CD4-positive, alpha-beta T cell (primary cell): ENCODE results near the gene CHL1. TPM values are rescaled to one million over a fixed set of nuclear protein-coding genes. Genes with fewer than 3 reads are reported as not detected.

Experiments used
- ATAC-seq: fragments of 200-7000 bp; cut with Tn5 transposase; one replicate; pipeline ENCODE4 v1.10.0; 2022; ENCODE audit warnings: mild to moderate bottlenecking; ENCODE audit not compliant: poor library complexity
- CTCF ChIA-PET: fragments of 350-600 bp; sonication (Branson Sonifier 250); formaldehyde crosslinking; loops from one replicate; lab custom pipeline; 2021; ENCODE audit warnings: antibody characterized with exemption, inconsistent platforms; lab: Charles Lee
- POLR2A ChIA-PET: fragments of 350-600 bp; sonication (Branson Sonifier 250); formaldehyde crosslinking; loops from one replicate; lab custom pipeline; 2021; ENCODE audit warnings: antibody characterized with exemption, inconsistent platforms; lab: Charles Lee
- DNase-seq, 14 experiments: peaks; one replicate each; pipeline ENCODE4 v3.0.0-alpha.2; 2013 to 2020; ENCODE audit warnings: mixed read lengths in 2 of 14
- H3K27ac ChIP-seq, 2 donors: one replicate each; pipeline versions ENCODE4 v1.5.1 to v1.7.0; 2013; ENCODE audit warnings: low read length in 2 of 2, low read depth in 1 of 2, mild to moderate bottlenecking in 1 of 2
- H3K27me3 ChIP-seq, 2 experiments: 1 replicate in 1 of 2; 2 replicates in 1 of 2; pipeline versions ENCODE4 v1.6.1 to v1.7.0; 2013; ENCODE audit warnings: low read length in 2 of 2, control low read depth in 1 of 2, mild to moderate bottlenecking in 1 of 2, moderate library complexity in 1 of 2; ENCODE audit not compliant: insufficient read depth in 2 of 2, control insufficient read depth in 1 of 2
- H3K36me3 ChIP-seq: one replicate; pipeline ENCODE4 v1.6.1; 2013; ENCODE audit warnings: low read length, control low read depth; ENCODE audit not compliant: insufficient read depth
- H3K4me1 ChIP-seq: one replicate; pipeline ENCODE4 v1.6.1; 2013; ENCODE audit warnings: low read length, control low read depth; ENCODE audit not compliant: insufficient read depth
- H3K4me3 ChIP-seq: one replicate; pipeline ENCODE4 v1.5.1; 2013; ENCODE audit warnings: mild to moderate bottlenecking, low read length, moderate library complexity
- H3K9me3 ChIP-seq, 2 experiments: 1 replicate in 1 of 2; 2 replicates in 1 of 2; pipeline versions ENCODE4 v1.6.1 to v1.7.0; 2013; ENCODE audit warnings: low read length in 2 of 2, mild to moderate bottlenecking in 2 of 2, control low read depth in 1 of 2, moderate library complexity in 1 of 2; ENCODE audit not compliant: control insufficient read depth in 1 of 2, insufficient read depth in 1 of 2
- H3K27ac Mint-ChIP-seq: one replicate; pipeline ENCODE4 v1.8.0; 2020; ENCODE audit warnings: mixed read lengths
- H3K27me3 Mint-ChIP-seq: one replicate; pipeline ENCODE4 v1.8.0; 2021; ENCODE audit warnings: mixed read lengths
- H3K36me3 Mint-ChIP-seq: one replicate; pipeline ENCODE4 v1.8.0; 2021; ENCODE audit warnings: low read depth, mixed read lengths
- H3K4me1 Mint-ChIP-seq: one replicate; pipeline ENCODE4 v1.8.0; 2021; ENCODE audit warnings: low read depth, mixed read lengths
- H3K4me3 Mint-ChIP-seq: one replicate; pipeline ENCODE4 v1.8.0; 2020; ENCODE audit warnings: mild to moderate bottlenecking, mixed read lengths
- H3K9me3 Mint-ChIP-seq: one replicate; pipeline ENCODE4 v1.8.0; 2020; ENCODE audit warnings: mixed read lengths
- CTCF ChIP-seq: fragments of 200-600 bp; IDR thresholded peaks from one replicate; pipeline ENCODE4 v1.8.0; 2022; ENCODE audit warnings: antibody characterized with exemption, mild to moderate bottlenecking
- intact Hi-C, 2 experiments: fragments of 100-400 bp; cut with DNase I in 1 of 2; cut with micrococcal nuclease in 1 of 2; formaldehyde crosslinking; loops; one replicate each; pipeline versions ENCODE4 v1.15.1 to v1.9.0; 2023 to 2025; cut with DNase I, micrococcal nuclease
- total RNA-seq, 174 experiments: library from RNA in 2 of 174; stranded (reverse) in 2 of 174; gene quantifications; one replicate each; pipeline ENCODE4 v1.2.3 and lab custom pipeline; 2021 to 2026

Gene CHL1
- total RNA-seq, 2 experiments from 2014 or later, result not detected

GRCh38 chr3:197149-197827 lies 725 bp downstream of the CHL1 start:
- no peak for TF ChIP-seq CTCF
- H3K4me1 Mint-ChIP-seq, result peaks cover 5% of the 10 kb centered on the region
- Histone ChIP-seq H3K4me1 (no peaks in the 10 kb centered on the region), H3K9me3 (peaks cover 0 to 20% of the 10 kb centered on the region in 2 experiments), H3K4me3 (no peak overlapping the region), H3K27me3 (peaks cover 23 to 39% of the 10 kb centered on the region in 2 experiments), H3K36me3 (no peaks in the 10 kb centered on the region), H3K27ac (no peak overlapping the region)
- peaks cover 53% of the 10 kb centered on the region for H3K27me3 Mint-ChIP-seq
- ChIA-PET CTCF (no interaction called here), POLR2A (no interaction called here)
- DNase-seq (peak in 1 of 14 experiments; percentile 9), ATAC-seq (no peak)
- intact Hi-C loops, result no loop called here
- H3K4me3 Mint-ChIP-seq, result no peak overlapping the region
- no peaks in the 10 kb centered on the region for H3K36me3 Mint-ChIP-seq
- H3K9me3 Mint-ChIP-seq, result no peaks in the 10 kb centered on the region
- no peak overlapping the region for H3K27ac Mint-ChIP-seq

- intact Hi-C loops, result no loop called here
- peaks cover 23 to 39% of the 10 kb centered on the region in 2 experiments for H3K27me3 ChIP-seq
- no peak overlapping the region for H3K27ac ChIP-seq
- Mint-ChIP-seq H3K4me1 (peaks cover 5% of the 10 kb centered on the region), H3K9me3 (peaks cover 2% of the 10 kb centered on the region), H3K27me3 (peaks cover 53% of the 10 kb centered on the region), H3K4me3 (no peak overlapping the region), H3K27ac (no peak overlapping the region), H3K36me3 (no peaks in the 10 kb centered on the region)
- no peak for DNase-seq
- peaks cover 0 to 15% of the 10 kb centered on the region in 2 experiments for H3K9me3 ChIP-seq
- no peaks in the 10 kb centered on the region for H3K4me1 ChIP-seq
- no peak overlapping the region for H3K4me3 ChIP-seq
- no peak for TF ChIP-seq CTCF
- no peak for ATAC-seq
- CTCF ChIA-PET, result no interaction called here
- POLR2A ChIA-PET, result no interaction called here
- H3K36me3 ChIP-seq, result no peaks in the 10 kb centered on the region
Measured at GRCh38 chr3:197828-198491, 1.4 kb downstream of the CHL1 start.

- ATAC-seq, result no peak
- CTCF ChIA-PET, result no interaction called here
- TF ChIP-seq CTCF, result no peak
- H3K4me3 ChIP-seq, result no peak overlapping the region
- peaks cover 0 to 15% of the 10 kb centered on the region in 2 experiments for H3K9me3 ChIP-seq
- no peaks in the 10 kb centered on the region for H3K36me3 ChIP-seq
- H3K27ac ChIP-seq, result no peak overlapping the region
- H3K27me3 Mint-ChIP-seq, result peaks cover 45% of the 10 kb centered on the region
- H3K27ac Mint-ChIP-seq, result no peak overlapping the region
- no peak for DNase-seq
- H3K27me3 ChIP-seq, result peaks cover 21 to 38% of the 10 kb centered on the region in 2 experiments
- intact Hi-C loops, result no loop called here
- POLR2A ChIA-PET, result no interaction called here
- H3K4me3 Mint-ChIP-seq, result no peak overlapping the region
- H3K4me1 Mint-ChIP-seq, result peaks cover 5% of the 10 kb centered on the region
- peaks cover 2% of the 10 kb centered on the region for H3K9me3 Mint-ChIP-seq
- H3K4me1 ChIP-seq, result no peaks in the 10 kb centered on the region
- H3K36me3 Mint-ChIP-seq, result no peaks in the 10 kb centered on the region
Measured at GRCh38 chr3:199835-200234, 3.3 kb downstream of the CHL1 start.
